Heart left ventricle (tissue), 13 donors: ENCODE measurements around the gene HMGXB4.

Experiments
- CTCF ChIP-seq, 12 donors: fragments of 200-600 bp; sonication (generic) in 4 of 12; IDR thresholded peaks; one replicate each; pipeline versions ENCODE4 v1.5.0 to v1.8.0; 2018 to 2022; ENCODE audit warnings: antibody characterized with exemption in 12 of 12, mild to moderate bottlenecking in 5 of 12
- POLR2A ChIP-seq, 2 donors: fragments of 450-650 bp; IDR thresholded peaks; one replicate each; pipeline ENCODE4 v1.6.1; 2017; ENCODE audit warnings: antibody characterized with exemption in 2 of 2, mild to moderate bottlenecking in 2 of 2, moderate library complexity in 2 of 2
- donor health status: ischemic (EF 13 %, LVEDD 7.1; RV severe dilation, severe dysfunction).
- donor health status: DM: no; HTN: yes; CAD: no.
- donor health status: DM: no; HTN: no; CAD: no.
- donor health status: ischemic (EF 25% LVEDD 6.9; RV normal size, moderate dysfunction).
- donor health status: ischemic (EF 25% LVEDD 5.7; RV mildly dilated, moderate dysfunction).
- donor health status: ischemic (EF 35%, LVEDD 5.7; RV mildly dilated, moderate dysfunction).
- donor health status: nonischemic (EF 11% LVEDD 7.7; RV severe dilation, severe dysfunction).
- donor health status: DM: yes; HTN: yes; CAD: no.
- donor health status: PGD.
- donor health status: ischemic (EF 29% LVEDD 5.4; RV normal size, mild dysfunction).
- donor health status: nonischemic (EF 23%, LVEDD 6.1; RV moderate dilation, normal function).

- no peak for TF ChIP-seq CTCF (IDR thresholded peaks at IDR 0.05)
- TF ChIP-seq POLR2A (IDR thresholded peaks at IDR 0.05): no peak
Observed at GRCh38 chr22:35230417-35230816, 26.9 kb upstream of the HMGXB4 start.
